IPS DF 19.7 (cell line): ENCODE data around the gene SAMD4A.
A peak's percentile ranks its signal among the peaks of the same experiment; 100 is the strongest.

Experiments
- DNase-seq: peaks from one replicate; pipeline ENCODE4 v3.0.0-alpha.2; 2013; ENCODE audit warnings: low read depth, low spot score

SAMD4A gene

DNA sequence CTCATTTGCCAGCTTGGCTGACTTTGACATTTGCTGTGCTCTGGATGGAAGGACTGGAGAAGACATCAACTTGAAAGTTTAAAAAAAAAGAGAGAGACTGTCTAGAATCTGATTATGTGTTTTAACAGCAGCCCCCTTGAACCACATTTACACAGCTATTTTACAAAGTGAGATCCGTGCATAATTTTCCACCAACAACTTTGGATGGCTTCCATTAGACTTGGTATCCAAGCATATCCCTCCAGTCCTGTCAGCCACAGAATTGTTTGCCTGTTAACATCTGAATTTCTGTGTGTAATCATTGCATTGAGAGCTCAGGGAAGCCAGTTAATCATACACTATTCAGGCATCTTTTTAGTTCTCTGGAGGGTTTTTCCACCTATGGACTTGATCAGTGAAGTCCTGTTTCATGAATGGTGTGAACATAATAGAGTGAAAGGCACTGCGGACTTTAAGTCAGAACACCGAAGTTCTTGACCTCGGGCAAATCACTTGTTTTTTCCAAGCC is 93.7 kb downstream of the SAMD4A start:
- DNase-seq, result no peak

DNA sequence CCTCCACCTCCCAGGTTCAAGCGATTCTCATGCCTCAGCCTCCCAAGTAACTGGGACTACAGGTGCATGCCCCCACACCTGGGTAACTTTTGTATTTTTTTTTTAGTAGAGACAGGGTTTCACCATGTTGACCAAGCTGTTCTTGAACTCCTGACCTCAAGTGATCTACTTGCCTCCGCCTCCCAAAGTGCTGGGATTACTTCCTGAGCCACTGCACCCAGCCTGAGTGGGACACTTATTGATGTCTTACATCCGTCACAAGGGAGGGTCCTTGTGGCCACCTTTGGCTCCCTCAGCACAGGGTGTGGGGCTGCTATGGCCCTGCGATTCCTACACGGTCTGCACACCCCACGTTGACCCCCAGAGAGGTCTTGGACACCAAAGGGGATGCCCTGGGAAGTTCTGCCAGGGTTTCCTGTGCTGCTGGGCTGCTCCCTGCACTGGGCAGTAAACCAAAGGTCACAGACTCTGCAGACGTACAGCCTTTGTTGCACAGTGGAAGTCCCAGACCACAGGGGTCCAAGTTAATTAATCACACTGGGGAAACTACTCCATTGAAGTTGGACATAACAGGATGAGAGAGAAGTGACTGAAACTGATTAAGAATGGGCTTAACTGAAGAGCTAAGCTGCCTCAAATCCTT is 95.7 kb downstream of the SAMD4A start:
- no peak for DNase-seq

- DNase-seq, result no peak
Measured at GRCh38 chr14:54664961-54665360, 98.0 kb downstream of the SAMD4A start.

GRCh38 chr14:54665946-54666345 is 99.0 kb downstream of the SAMD4A start:
- no peak for DNase-seq

GRCh38 chr14:54667026-54667744 is 100.3 kb downstream of the SAMD4A start:
- DNase-seq, result no peak

DNA sequence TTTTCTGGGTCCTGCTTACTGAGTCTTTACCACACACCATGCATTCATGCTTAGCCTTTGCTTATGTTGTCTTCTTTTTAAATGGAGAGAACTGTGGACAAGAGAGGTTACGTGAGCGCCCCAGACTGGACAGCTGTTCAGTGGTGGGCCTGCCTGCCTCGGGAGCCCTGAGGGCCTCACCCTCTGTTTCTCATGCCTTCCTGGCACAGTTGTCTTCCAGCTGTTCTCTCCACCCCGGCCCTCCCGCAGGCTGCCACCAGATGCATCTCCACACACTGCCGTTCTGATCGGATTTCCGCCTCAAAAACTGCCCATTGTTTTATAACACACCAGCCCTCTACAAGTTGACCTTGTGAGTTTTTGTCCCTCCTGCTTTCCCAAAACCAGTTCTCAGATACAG is 100.8 kb downstream of the SAMD4A start:
- DNase-seq, result no peak

GRCh38 chr14:54669721-54670561 is 103.0 kb downstream of the SAMD4A start:
- DNase-seq, result no peak

- no peak for DNase-seq
Measured at GRCh38 chr14:54671537-54671936, 104.6 kb downstream of the SAMD4A start.

DNA sequence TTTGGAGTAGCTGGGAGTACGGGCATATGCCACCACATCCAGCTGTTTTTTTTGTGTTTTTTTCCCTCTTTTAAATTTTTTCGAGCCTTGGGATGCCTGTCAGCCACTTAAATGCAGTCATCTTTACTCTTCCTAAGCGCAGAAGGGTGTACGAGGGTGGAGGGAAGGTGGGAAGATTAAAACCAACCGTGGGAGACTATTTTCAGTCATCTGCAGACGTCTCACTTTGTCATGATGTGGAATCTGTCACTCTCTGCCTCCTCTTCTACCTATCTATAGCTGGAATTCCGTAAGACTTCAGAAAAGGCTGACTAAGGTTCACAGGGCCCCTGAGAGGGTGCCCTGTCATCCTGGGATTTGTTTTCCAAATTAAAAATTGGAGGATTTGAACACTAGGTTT is 105.3 kb downstream of the SAMD4A start:
- DNase-seq, result no peak

DNA sequence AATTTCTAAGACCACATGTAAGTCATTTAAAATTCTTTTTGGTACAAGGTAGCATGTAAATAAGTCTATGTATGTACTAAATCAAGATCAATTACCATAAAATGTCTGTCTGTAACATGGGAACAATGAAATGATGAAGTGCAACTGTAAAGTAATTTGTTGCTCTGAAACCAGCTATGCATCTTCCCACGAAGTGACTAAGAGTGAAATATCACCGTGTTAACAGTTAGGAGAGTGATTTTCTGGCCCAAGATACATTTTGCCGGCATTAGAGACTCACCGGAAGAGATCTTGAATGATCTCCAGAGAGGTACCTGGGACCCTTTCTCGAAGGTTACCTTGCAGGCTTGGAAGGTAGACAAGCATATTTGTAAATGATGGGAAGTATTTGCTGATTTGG is 105.8 kb downstream of the SAMD4A start:
- DNase-seq, result no peak

DNA sequence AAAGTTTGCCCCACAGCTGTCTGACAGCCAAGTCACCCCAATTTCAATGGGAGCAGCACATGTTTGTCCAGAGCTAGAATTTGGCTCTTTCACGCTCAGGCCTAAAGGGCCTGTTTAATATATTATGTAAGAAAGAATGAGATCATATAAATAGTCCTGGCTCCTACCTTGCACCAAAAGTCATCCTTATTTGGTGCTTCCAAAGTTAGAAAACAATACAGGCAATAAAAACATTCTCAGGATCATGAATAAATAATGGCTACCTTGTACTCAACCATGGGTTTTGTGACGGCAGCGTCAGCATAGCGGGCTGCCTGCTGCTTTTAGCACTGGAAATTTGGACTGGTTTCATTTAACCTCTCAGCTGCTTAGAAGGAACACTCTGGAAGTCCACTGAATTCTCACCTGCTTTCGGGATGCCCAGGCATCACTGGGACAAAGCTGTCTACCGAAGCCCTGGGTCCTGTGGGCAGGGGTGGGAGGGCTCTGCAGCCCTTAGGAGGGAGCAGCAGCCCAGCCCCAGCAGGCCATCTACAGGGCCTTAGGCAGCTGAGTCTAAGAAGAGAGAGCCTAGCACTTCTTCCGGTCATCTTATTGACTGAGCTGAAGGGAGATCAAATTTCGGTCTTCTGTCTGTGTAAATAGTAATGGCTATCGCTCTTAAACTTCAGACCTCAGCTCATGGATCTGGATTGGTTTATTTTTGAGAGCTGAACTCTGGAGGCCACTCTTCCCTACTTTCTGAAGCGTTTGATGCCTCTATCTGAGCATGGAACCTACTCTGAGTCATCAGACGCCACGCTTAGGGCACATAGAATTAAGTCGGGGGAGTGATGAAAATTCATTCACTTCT is 106.5 kb downstream of the SAMD4A start:
- DNase-seq, result no peak

- DNase-seq, result no peak
Measured at GRCh38 chr14:54674046-54674741, 107.3 kb downstream of the SAMD4A start.

DNA sequence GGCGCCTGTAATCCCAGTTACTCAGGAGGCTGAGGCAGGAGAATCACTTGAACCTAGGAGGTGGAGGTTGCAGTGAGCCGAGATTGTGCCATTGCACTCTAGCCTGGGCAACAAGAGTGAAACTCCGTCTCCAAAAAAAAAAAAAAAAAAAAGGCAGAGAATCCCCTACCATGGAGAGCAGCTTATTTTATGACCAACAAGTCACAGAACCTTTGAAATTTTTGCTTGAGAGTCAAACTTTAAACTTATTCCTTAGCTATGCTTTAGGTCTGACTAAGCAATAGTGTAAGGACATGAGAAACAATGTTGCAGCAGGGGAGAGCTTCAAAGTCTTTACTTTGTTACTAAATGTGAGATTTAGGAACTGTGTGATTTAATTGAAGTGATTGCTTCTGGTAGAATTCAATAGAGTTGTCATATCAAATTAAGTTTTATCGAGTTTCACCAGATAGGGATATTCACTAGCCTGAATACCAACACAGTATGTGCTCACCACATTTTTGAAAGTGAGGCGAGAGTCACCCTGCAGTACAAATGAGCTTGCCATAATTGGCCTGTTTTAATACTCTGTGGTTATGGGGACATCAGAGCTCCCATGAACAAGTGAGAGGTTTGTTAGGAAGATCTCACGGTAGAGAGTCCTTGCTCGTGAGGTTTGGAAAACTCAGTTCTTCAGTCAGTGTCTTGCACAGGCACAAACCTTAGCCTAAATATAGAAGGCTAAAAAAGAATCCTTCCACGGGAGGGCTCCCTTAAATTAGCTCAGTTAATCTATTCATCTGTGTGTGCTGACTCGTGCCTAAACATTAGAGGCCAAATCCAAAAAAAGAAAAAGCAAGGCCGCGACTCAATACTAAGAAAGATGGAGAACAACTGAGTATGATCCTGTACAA is 108.6 kb downstream of the SAMD4A start:
- DNase-seq, result no peak

- peak; percentile 78 for DNase-seq
Measured at GRCh38 chr14:54676812-54677708, 110.1 kb downstream of the SAMD4A start.

DNA sequence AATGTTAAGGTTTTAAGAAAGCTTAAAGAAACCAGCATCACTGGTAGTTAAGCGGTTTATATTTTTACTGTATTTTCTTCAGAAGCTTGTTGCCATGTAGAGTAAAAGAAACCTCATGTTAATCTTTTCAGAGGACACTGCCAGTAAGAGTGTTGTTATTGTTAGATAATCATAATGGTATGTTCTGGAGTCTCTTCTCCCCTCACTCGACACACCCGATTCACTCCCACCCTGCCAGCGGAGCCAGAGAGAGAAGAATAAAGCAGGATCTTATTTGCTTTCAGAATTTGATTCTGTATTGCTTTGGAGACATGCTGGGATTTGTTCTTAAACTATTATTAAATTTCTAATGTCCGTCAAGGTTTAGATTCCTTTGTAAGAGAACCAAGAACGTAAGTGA is 113.7 kb downstream of the SAMD4A start:
- no peak for DNase-seq

GRCh38 chr14:54681811-54682261 is 114.9 kb downstream of the SAMD4A start:
- no peak for DNase-seq

DNA sequence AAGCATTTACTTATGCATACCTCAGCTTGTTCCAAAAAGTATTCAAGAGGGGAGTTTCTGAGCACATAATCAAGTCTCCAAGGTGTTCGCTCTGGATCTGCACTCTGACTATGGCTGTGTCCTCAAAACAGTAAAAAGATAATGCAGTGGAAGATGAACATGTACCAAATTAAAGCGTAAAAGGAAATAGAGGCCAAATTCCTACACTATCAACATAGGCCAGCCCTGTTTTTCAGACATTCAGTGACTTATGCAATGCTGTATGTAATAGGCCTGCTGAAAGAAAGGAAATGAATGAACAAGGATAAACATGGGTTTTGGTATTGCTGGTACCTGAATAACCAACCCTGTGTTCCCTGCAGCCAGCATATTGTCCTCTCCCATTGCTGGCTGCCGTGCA is 115.7 kb downstream of the SAMD4A start:
- DNase-seq, result no peak
